Osteoblast (primary cell): ENCODE results near the gene MAGI1. TPM values are rescaled to one million over a fixed set of nuclear protein-coding genes. Genes with fewer than 3 reads are reported as not detected.
A peak's percentile ranks its signal among the peaks of the same experiment; 100 is the strongest.
"Not testable (repeated sequence)": the region's sequence is repeated elsewhere in the genome, so short reads cannot be mapped to it uniquely, and the experiment has no call there.

Experiments
- DNase-seq: peaks from one replicate; pipeline ENCODE4 v3.0.0; 2011; ENCODE audit warnings: low spot score, mixed read lengths; ENCODE audit not compliant: insufficient read length; ENCODE audit errors: missing footprints
- H2AFZ ChIP-seq: 2 replicates; pipeline ENCODE4 v1.6.0; 2011; ENCODE audit warnings: mild to moderate bottlenecking, low read length
- H3K27ac ChIP-seq: 2 replicates; pipeline ENCODE4 v1.5.1; 2011; ENCODE audit warnings: mild to moderate bottlenecking, low read depth, low read length, moderate library complexity
- H3K27me3 ChIP-seq: 2 replicates; pipeline ENCODE4 v1.6.0; 2012; ENCODE audit warnings: mild to moderate bottlenecking, control low read depth, inconsistent platforms, low read length, moderate library complexity; ENCODE audit not compliant: insufficient read depth
- H3K36me3 ChIP-seq: 2 replicates; pipeline ENCODE4 v1.5.1; 2011; ENCODE audit warnings: mild to moderate bottlenecking, low read length, control low read depth, moderate library complexity; ENCODE audit not compliant: insufficient read depth
- H3K4me1 ChIP-seq: 2 replicates; pipeline ENCODE4 v1.5.1; 2011; ENCODE audit warnings: mild to moderate bottlenecking, low read length, control low read depth, moderate library complexity; ENCODE audit not compliant: insufficient read depth
- H3K4me2 ChIP-seq: 2 replicates; pipeline ENCODE4 v1.6.0; 2011; ENCODE audit warnings: mild to moderate bottlenecking, low read length; ENCODE audit not compliant: insufficient read depth
- H3K4me3 ChIP-seq: fragments of 200-600 bp; sonication (generic); 3 replicates; pipeline ENCODE4 v1.5.1; 2012; ENCODE audit warnings: mild to moderate bottlenecking, low read length, inconsistent platforms; ENCODE audit not compliant: insufficient read depth
- H3K79me2 ChIP-seq: 2 replicates; pipeline ENCODE4 v1.6.0; 2012; ENCODE audit warnings: mild to moderate bottlenecking, low read length, control low read depth, inconsistent platforms; ENCODE audit not compliant: insufficient read depth
- H3K9me3 ChIP-seq: 2 replicates; pipeline ENCODE4 v1.5.1; 2011; ENCODE audit warnings: low read depth, low read length, control low read depth
- H4K20me1 ChIP-seq: 2 replicates; pipeline ENCODE4 v1.6.0; 2012; ENCODE audit warnings: mild to moderate bottlenecking, low read length, control low read depth; ENCODE audit not compliant: insufficient read depth
- total RNA-seq: library from RNA; depleted of rRNA; stranded (reverse); fragments of >200 nt; gene quantifications from 2 replicates; pipeline ENCODE4 v1.2.3, GENCODE V29; 2012
- TF ChIP-seq, protein P1 (sequence below): IDR thresholded peaks from 2 replicates; pipeline ENCODE4 v1.5.1; 2011; ENCODE audit warnings: mild to moderate bottlenecking, low read depth, low read length, moderate library complexity; ENCODE audit errors: extremely low read depth

MAGI1 gene
- total RNA-seq, 1 donor = 66.6 TPM

DNA sequence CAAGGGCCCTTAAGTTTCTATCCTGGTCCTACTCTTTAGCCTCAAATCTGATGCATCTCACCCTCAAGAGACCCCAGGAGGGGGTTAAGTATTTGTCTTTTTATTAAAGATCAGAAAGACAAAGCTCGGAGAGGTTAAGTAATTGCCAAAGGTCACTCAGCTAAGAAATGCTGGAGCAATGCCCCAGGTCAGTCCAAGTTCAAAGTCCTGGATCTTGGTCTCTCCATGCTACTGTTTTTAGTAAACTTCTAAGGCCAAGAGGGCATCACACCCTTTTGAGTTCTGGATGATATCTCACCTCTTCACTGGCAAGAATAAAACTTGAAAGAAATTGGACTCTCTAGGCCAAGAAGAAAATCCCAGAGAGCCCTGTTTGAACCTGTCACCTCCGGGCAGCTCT is 488.6 kb downstream of the MAGI1 start:
- Histone ChIP-seq H3K9me3 (no peaks in the 10 kb centered on the region), H3K4me2 (no peak overlapping the region), H2AFZ (no peak overlapping the region), H3K27me3 (no peaks in the 10 kb centered on the region), H3K79me2 (peaks cover 43% of the 10 kb centered on the region), H3K27ac (no peak overlapping the region), H3K4me1 (peaks cover 5% of the 10 kb centered on the region), H3K36me3 (no peaks in the 10 kb centered on the region), H4K20me1 (peaks cover 85% of the 10 kb centered on the region), H3K4me3 (no peak overlapping the region)
- TF ChIP-seq, protein P1, sequence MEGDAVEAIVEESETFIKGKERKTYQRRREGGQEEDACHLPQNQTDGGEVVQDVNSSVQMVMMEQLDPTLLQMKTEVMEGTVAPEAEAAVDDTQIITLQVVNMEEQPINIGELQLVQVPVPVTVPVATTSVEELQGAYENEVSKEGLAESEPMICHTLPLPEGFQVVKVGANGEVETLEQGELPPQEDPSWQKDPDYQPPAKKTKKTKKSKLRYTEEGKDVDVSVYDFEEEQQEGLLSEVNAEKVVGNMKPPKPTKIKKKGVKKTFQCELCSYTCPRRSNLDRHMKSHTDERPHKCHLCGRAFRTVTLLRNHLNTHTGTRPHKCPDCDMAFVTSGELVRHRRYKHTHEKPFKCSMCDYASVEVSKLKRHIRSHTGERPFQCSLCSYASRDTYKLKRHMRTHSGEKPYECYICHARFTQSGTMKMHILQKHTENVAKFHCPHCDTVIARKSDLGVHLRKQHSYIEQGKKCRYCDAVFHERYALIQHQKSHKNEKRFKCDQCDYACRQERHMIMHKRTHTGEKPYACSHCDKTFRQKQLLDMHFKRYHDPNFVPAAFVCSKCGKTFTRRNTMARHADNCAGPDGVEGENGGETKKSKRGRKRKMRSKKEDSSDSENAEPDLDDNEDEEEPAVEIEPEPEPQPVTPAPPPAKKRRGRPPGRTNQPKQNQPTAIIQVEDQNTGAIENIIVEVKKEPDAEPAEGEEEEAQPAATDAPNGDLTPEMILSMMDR = no peak
- no peak for DNase-seq

DNA sequence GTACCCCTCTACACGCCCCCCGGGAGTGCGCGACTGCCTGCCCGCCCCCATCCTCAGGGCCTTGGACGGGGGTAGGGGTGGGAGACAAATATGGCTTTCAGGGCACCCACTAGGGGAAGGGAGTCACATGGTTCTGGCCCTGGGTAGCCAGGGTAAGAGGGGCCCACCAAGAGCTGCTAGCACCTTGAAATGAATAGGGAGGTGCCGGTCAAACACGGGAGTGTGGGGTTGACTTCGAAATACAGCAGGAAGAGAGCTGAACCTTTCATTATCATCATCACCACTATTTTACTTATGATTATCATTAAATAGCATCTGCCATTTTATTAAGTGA is 489.1 kb downstream of the MAGI1 start:
- no peaks in the 10 kb centered on the region for H3K27me3 ChIP-seq
- no peaks in the 10 kb centered on the region for H3K9me3 ChIP-seq
- no peak for DNase-seq
- H3K27ac ChIP-seq = no peak overlapping the region
- peaks cover 5% of the 10 kb centered on the region for H3K4me1 ChIP-seq
- H2AFZ ChIP-seq = no peak overlapping the region
- peak overlapping the region; percentile 67 for H3K4me3 ChIP-seq
- H3K79me2 ChIP-seq = peaks cover 39% of the 10 kb centered on the region
- no peaks in the 10 kb centered on the region for H3K36me3 ChIP-seq
- peak overlapping the region; percentile 75 for H3K4me2 ChIP-seq
- TF ChIP-seq, protein P1 = no peak
- peaks cover 83% of the 10 kb centered on the region for H4K20me1 ChIP-seq

DNA sequence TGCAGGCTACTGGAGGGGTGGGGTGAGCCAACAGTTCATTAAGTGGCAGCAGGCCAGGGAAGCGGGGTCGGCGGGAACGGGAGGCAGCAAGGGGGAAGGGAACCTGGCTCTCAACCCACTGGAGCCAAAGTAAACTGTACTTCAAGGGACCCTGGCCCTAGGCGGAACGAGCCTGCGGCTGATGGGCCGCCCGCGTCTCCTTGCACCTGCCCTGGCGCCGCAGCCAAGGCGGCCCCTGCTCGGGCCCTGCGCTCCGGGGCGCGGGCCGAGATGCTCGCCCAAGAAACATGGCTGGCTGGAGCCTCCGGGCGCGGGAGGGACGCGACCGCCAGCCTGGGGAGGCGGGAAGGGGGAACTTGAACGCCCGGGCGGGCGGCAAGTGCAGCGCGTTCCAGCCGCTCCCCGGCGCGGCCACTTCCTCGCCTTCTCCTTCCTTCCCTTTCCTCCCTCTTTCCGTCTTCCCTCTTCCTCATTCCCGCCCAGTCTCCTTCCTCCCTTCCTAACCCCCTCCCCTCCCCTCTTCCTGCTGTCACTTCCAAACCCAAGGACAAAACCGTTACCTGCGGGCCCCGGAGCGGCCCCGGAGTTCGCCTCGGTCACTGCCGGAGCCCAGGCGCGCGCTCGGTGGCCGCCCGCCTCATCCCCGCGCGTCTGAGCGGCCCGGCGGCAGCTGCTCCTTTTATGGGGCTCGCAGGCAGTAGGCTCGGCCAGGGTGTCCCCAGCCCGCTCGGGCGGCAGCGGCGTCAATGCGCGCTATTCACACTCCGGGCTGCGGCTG is 489.7 kb downstream of the MAGI1 start:
- no peaks in the 10 kb centered on the region for H3K36me3 ChIP-seq
- H2AFZ ChIP-seq = no peak overlapping the region
- TF ChIP-seq, protein P1 = no peak
- H3K4me2 ChIP-seq = peak overlapping the region; percentile 75
- no peaks in the 10 kb centered on the region for H3K9me3 ChIP-seq
- peaks cover 83% of the 10 kb centered on the region for H4K20me1 ChIP-seq
- peak overlapping the region; percentile 67 for H3K4me3 ChIP-seq
- DNase-seq = peak; percentile 80
- peaks cover 39% of the 10 kb centered on the region for H3K79me2 ChIP-seq
- H3K27me3 ChIP-seq = no peaks in the 10 kb centered on the region
- peaks cover 5% of the 10 kb centered on the region for H3K4me1 ChIP-seq
- H3K27ac ChIP-seq = no peak overlapping the region

DNA sequence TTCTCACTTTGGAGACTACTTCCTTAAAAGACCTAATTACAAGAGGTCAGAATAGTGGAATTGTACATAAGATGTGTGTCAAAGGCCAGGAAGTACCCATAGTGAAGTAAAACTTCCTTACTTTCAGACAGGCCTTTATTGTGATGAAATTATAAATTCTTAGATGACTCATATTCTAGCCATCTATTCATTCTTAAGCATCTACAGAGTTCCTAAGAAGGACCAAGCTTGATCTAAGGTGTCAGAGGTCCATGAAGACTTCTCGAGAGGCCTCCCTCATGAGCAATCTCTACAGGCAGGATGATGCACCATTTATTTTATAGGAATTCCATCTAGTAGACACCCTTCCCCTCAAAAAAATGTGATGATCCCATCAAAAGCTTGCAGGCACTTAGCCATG is 493.3 kb downstream of the MAGI1 start:
- peaks cover 5% of the 10 kb centered on the region for H3K4me1 ChIP-seq
- H3K27me3 ChIP-seq = no peaks in the 10 kb centered on the region
- H3K9me3 ChIP-seq = no peaks in the 10 kb centered on the region
- no peak overlapping the region for H3K4me2 ChIP-seq
- no peak overlapping the region for H3K27ac ChIP-seq
- H4K20me1 ChIP-seq = peaks cover 60% of the 10 kb centered on the region
- H3K4me3 ChIP-seq = no peak overlapping the region
- no peaks in the 10 kb centered on the region for H3K36me3 ChIP-seq
- peak; percentile 61 for DNase-seq
- H3K79me2 ChIP-seq = peaks cover 32% of the 10 kb centered on the region
- TF ChIP-seq, protein P1 = no peak
- no peak overlapping the region for H2AFZ ChIP-seq

DNA sequence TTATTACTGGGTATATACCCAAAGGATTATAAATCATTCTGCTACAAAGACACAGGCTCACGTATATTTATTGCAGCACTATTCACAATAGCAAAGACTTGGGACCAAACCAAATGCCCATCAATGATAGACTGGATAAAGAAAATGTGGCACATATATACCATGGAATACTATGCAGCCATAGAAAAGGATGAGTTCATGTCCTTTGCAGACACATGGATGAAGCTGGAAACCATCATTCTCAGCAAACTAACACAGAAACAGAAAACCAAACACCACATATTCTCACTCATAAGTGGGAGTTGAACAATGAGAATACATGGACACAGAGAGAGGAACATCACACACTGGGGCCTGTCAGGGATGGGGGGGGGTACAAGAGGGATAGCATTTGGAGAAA is 495.3 kb downstream of the MAGI1 start:
- peaks cover 49% of the 10 kb centered on the region for H3K79me2 ChIP-seq

More for the DNA sequence above, 495.3 kb downstream of the MAGI1 start:
- H3K9me3 ChIP-seq, H3K4me2 ChIP-seq, H2AFZ ChIP-seq, H3K27me3 ChIP-seq, H3K4me1 ChIP-seq, DNase-seq, H3K4me3 ChIP-seq, H3K36me3 ChIP-seq, H3K27ac ChIP-seq: not testable (repeated sequence)
- peaks cover 65% of the 10 kb centered on the region for H4K20me1 ChIP-seq
